ENCODE measurements around the gene STXBP5L.

DNA sequence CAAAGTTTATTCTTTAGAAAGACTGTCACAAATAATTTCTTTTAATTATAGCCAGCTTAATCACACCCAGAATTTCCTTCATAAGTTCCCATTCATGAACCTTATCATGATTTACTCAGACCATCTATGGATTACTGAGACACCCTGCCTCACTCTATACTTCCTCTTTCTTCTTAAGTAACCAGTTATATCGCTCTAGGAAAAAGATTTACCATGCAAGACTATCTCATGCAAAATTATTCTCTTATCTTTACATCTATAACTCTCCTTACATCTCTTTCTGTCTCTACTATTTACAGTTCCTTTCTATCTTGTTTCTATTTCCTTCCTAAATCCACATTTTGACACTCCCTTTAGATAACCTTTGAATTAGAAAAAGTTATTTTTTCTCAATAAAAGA lies 321.0 kb downstream of the STXBP5L start:
- TF ChIP-seq POLR2A (IDR thresholded peaks at IDR 0.05), result no peak
- TF ChIP-seq, protein P1, sequence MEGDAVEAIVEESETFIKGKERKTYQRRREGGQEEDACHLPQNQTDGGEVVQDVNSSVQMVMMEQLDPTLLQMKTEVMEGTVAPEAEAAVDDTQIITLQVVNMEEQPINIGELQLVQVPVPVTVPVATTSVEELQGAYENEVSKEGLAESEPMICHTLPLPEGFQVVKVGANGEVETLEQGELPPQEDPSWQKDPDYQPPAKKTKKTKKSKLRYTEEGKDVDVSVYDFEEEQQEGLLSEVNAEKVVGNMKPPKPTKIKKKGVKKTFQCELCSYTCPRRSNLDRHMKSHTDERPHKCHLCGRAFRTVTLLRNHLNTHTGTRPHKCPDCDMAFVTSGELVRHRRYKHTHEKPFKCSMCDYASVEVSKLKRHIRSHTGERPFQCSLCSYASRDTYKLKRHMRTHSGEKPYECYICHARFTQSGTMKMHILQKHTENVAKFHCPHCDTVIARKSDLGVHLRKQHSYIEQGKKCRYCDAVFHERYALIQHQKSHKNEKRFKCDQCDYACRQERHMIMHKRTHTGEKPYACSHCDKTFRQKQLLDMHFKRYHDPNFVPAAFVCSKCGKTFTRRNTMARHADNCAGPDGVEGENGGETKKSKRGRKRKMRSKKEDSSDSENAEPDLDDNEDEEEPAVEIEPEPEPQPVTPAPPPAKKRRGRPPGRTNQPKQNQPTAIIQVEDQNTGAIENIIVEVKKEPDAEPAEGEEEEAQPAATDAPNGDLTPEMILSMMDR (IDR thresholded peaks at IDR 0.05), result no peak
